Measurements from ENCODE around the gene SELP. TPM values are rescaled to one million over a fixed set of nuclear protein-coding genes. Genes with fewer than 3 reads are reported as not detected.

Gene SELP
- total RNA-seq, 2 experiments from 2014 or later: not detected

DNA sequence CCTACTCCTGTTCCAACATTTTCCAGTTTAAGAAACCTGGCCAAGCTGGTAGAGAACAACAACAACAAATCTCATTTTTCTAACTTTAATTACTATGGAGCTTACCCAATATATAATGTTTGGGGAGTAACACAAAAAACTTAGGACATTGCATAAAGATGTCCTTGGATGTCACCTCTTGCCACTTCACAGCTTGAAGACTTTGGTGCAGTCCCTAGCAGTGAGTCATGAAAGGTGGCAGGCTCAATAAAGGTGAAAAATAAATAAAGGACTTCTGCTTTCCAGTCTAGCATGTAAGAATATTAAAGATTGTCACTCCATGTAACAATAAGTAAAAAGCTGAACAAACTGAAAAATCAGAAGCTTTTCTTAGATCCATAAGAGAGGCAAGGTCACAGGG is 17.6 kb upstream of the SELP start:
- POLR2A ChIA-PET: no interaction called here
- intact Hi-C loops (cut with micrococcal nuclease; ENCODE audit: unreplicated experiment): no loop called here
- CTCF ChIA-PET (ENCODE audit: unreplicated experiment): no interaction called here
- H3K4me3 ChIP-seq (ENCODE audit: low read depth, low read length, poor library complexity, severe bottlenecking): no peak overlapping the region
- no peaks in the 10 kb centered on the region for H3K79me2 ChIP-seq (ENCODE audit: insufficient read depth, low read depth, low read length)
- no peaks in the 10 kb centered on the region for H3K9me2 ChIP-seq (ENCODE audit: insufficient read depth, low read length)
- TF ChIP-seq, protein P1, sequence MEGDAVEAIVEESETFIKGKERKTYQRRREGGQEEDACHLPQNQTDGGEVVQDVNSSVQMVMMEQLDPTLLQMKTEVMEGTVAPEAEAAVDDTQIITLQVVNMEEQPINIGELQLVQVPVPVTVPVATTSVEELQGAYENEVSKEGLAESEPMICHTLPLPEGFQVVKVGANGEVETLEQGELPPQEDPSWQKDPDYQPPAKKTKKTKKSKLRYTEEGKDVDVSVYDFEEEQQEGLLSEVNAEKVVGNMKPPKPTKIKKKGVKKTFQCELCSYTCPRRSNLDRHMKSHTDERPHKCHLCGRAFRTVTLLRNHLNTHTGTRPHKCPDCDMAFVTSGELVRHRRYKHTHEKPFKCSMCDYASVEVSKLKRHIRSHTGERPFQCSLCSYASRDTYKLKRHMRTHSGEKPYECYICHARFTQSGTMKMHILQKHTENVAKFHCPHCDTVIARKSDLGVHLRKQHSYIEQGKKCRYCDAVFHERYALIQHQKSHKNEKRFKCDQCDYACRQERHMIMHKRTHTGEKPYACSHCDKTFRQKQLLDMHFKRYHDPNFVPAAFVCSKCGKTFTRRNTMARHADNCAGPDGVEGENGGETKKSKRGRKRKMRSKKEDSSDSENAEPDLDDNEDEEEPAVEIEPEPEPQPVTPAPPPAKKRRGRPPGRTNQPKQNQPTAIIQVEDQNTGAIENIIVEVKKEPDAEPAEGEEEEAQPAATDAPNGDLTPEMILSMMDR (conservative IDR thresholded peaks at IDR 0.05; ENCODE audit: low read length): no peak
- TF ChIP-seq EZH2phosphoT487 (IDR thresholded peaks at IDR 0.05; ENCODE audit: borderline replicate concordance, low read depth, low read length): no peak
- no peak overlapping the region for H3K27ac ChIP-seq (ENCODE audit: low read depth, low read length, poor library complexity, severe bottlenecking)
- H3K4me2 ChIP-seq (ENCODE audit: low read length): no peak overlapping the region
- no peaks in the 10 kb centered on the region for H3K9me3 ChIP-seq (ENCODE audit: low read length)
- H4K20me1 ChIP-seq (ENCODE audit: insufficient read depth, low read length): no peaks in the 10 kb centered on the region
- DNase-seq (ENCODE audit: low spot score): no peak
- H3K4me1 ChIP-seq (ENCODE audit: insufficient read depth, low read length, poor library complexity, severe bottlenecking): no peaks in the 10 kb centered on the region
- no TSS peak for BruUV-seq (replicated peaks)
- H2AFZ ChIP-seq (ENCODE audit: low read length): no peak overlapping the region
- H3K36me3 ChIP-seq (ENCODE audit: insufficient read depth, low read length): no peaks in the 10 kb centered on the region

DNA sequence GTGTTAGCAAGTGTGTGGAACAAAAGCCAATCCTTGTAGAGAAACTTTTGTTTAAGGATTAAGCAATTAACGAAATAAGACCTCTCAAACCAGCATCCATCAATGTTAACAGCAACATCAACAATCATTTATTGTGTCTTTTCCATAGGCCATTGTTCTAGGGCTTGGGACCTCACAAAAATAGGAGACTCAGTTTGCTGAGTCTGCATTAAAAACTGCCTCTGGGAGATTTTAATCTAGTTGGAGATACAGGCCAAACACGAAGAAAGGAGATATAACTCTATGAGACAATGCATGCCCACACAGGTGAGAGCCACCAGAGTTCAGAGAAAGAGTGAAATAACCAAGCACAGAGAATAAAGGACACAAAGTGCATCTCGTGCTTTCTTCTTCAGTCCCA is 14.4 kb upstream of the SELP start:
- Histone ChIP-seq H3K36me3 (ENCODE audit: insufficient read depth, low read length) (no peaks in the 10 kb centered on the region), H3K4me3 (ENCODE audit: low read depth, low read length, poor library complexity, severe bottlenecking) (no peak overlapping the region), H4K20me1 (ENCODE audit: insufficient read depth, low read length) (no peaks in the 10 kb centered on the region), H2AFZ (ENCODE audit: low read length) (no peak overlapping the region), H3K4me1 (ENCODE audit: insufficient read depth, low read length, poor library complexity, severe bottlenecking) (no peaks in the 10 kb centered on the region), H3K79me2 (ENCODE audit: insufficient read depth, low read depth, low read length) (no peaks in the 10 kb centered on the region), H3K4me2 (ENCODE audit: low read length) (no peak overlapping the region), H3K9me2 (ENCODE audit: insufficient read depth, low read length) (no peaks in the 10 kb centered on the region), H3K9me3 (ENCODE audit: low read length) (no peaks in the 10 kb centered on the region), H3K27ac (ENCODE audit: low read depth, low read length, poor library complexity, severe bottlenecking) (no peak overlapping the region)
- POLR2A ChIA-PET: interaction anchor here (1.2 kb wide), 1 partner anchor 24 kb away, joined by 3 read pairs; no protein-coding TSS in a partner anchor
- BruUV-seq (replicated peaks): no TSS peak
- CTCF ChIA-PET (ENCODE audit: unreplicated experiment): no interaction called here
- no peak for DNase-seq (ENCODE audit: low spot score)
- intact Hi-C loops (cut with micrococcal nuclease; ENCODE audit: unreplicated experiment): no loop called here
- TF ChIP-seq, protein P1 (conservative IDR thresholded peaks at IDR 0.05; ENCODE audit: low read length): no peak
- no peak for TF ChIP-seq EZH2phosphoT487 (IDR thresholded peaks at IDR 0.05; ENCODE audit: borderline replicate concordance, low read depth, low read length)

DNA sequence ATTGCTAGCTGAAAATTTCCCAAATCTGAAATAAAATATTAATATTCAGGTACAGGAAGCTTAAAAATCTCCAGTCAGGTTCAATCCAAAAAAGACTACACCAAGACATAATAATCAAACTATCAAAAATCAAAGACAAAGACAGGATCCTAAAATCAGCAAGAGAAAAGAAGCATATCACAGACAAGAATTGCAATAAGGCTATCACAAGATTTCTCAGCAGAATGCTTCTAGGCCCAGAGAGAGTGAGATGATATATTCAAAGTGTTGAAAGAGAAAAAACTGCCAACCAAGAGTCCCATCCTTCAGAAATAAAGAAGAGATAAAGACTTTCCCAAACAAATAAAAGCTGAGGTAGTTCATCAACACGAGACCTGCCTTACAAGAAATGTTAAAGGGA is 5.0 kb upstream of the SELP start:
- CTCF ChIA-PET (ENCODE audit: unreplicated experiment): no interaction called here
- peaks cover 16% of the 10 kb centered on the region for H3K9me3 ChIP-seq (ENCODE audit: low read length)

More for the DNA sequence above, 5.0 kb upstream of the SELP start:
- DNase-seq (ENCODE audit: low spot score): no peak
- H4K20me1 ChIP-seq (ENCODE audit: insufficient read depth, low read length): no peaks in the 10 kb centered on the region
- H3K79me2 ChIP-seq (ENCODE audit: insufficient read depth, low read depth, low read length): no peaks in the 10 kb centered on the region
- H3K9me2 ChIP-seq (ENCODE audit: insufficient read depth, low read length): no peaks in the 10 kb centered on the region
- no peak for TF ChIP-seq EZH2phosphoT487 (IDR thresholded peaks at IDR 0.05; ENCODE audit: borderline replicate concordance, low read depth, low read length)
- TF ChIP-seq, protein P1 (conservative IDR thresholded peaks at IDR 0.05; ENCODE audit: low read length): no peak
- no peak overlapping the region for H3K4me3 ChIP-seq (ENCODE audit: low read depth, low read length, poor library complexity, severe bottlenecking)
- H3K4me1 ChIP-seq (ENCODE audit: insufficient read depth, low read length, poor library complexity, severe bottlenecking): no peaks in the 10 kb centered on the region
- BruUV-seq (replicated peaks): no TSS peak
- H2AFZ ChIP-seq (ENCODE audit: low read length): no peak overlapping the region
- intact Hi-C loops (cut with micrococcal nuclease; ENCODE audit: unreplicated experiment): no loop called here
- POLR2A ChIA-PET: interaction anchor here (1.1 to 1.6 kb wide), 2 partner anchors 19 to 106 kb away, joined by 3 read pairs; no protein-coding TSS in a partner anchor
- no peak overlapping the region for H3K27ac ChIP-seq (ENCODE audit: low read depth, low read length, poor library complexity, severe bottlenecking)
- no peak overlapping the region for H3K4me2 ChIP-seq (ENCODE audit: low read length)
- H3K36me3 ChIP-seq (ENCODE audit: insufficient read depth, low read length): no peaks in the 10 kb centered on the region

Data from OCI-LY7 (cell line).